AG04450 (cell line): Measurements from ENCODE around the gene COG5. TPM values are rescaled to one million over a fixed set of nuclear protein-coding genes. Genes with fewer than 3 reads are reported as not detected.

ENCODE experiments used
- CTCF ChIA-PET: fragments of 300-600, 350-600 bp; formaldehyde crosslinking; extraction: SDS; loops from one replicate; lab custom pipeline; 2022; ENCODE audit warnings: antibody characterized with exemption, inconsistent platforms; lab: Charles Lee
- POLR2A ChIA-PET: fragments of 350-600 bp; formaldehyde crosslinking; extraction: SDS; loops from one replicate; lab custom pipeline; 2021; ENCODE audit warnings: antibody characterized with exemption, inconsistent platforms; lab: Yijun Ruan, JAX
- DNase-seq: peaks from one replicate; pipeline ENCODE4 v3.0.0-alpha.2; 2011; ENCODE audit warnings: low read depth, low spot score
- H3K27ac ChIP-seq: one replicate; pipeline ENCODE4 v1.5.1; 2012; ENCODE audit warnings: low read depth, low read length, control low read depth
- H3K27me3 ChIP-seq: one replicate; pipeline ENCODE4 v1.6.0; 2012; ENCODE audit warnings: low read length; ENCODE audit not compliant: control insufficient read depth, insufficient read depth
- H3K4me3 ChIP-seq: 2 replicates; pipeline ENCODE4 v1.5.1; 2011; ENCODE audit warnings: mild to moderate bottlenecking, low read depth, low read length, control low read depth
- H3K9me3 ChIP-seq: 2 replicates; pipeline ENCODE4 v1.5.1; 2012; ENCODE audit warnings: low read length; ENCODE audit not compliant: control insufficient read depth, insufficient read depth
- CTCF ChIP-seq: IDR thresholded peaks from 2 replicates; pipeline ENCODE4 v1.5.1; 2011; ENCODE audit warnings: low read depth, low read length, control low read depth, inconsistent platforms
- polyA plus RNA-seq: library from polyadenylated mRNA; depleted of rRNA; stranded (reverse); fragments of >200 nt; gene quantifications from 2 replicates; pipeline ENCODE4 v1.2.3, GENCODE V29; 2011

The COG5 gene
- polyA plus RNA-seq, 1 experiment: 55.2 TPM

- no peak overlapping the region for H3K4me3 ChIP-seq
- POLR2A ChIA-PET: no interaction called here
- H3K27ac ChIP-seq: no peak overlapping the region
- no peaks in the 10 kb centered on the region for H3K9me3 ChIP-seq
- no peaks in the 10 kb centered on the region for H3K27me3 ChIP-seq
- DNase-seq: no peak
- no peak for TF ChIP-seq CTCF
- CTCF ChIA-PET: interaction anchor here (1.1 kb wide), 1 partner anchor 629 kb away, joined by 4 read pairs; no protein-coding TSS in a partner anchor
Observed at GRCh38 chr7:107171496-107171895, 392.2 kb downstream of the COG5 start.

- no peaks in the 10 kb centered on the region for H3K9me3 ChIP-seq
- POLR2A ChIA-PET: interaction anchor here (0.6 to 3.6 kb wide), 3 partner anchors 10 to 392 kb away, joined by 3 to 44 read pairs (median 29); no protein-coding TSS in a partner anchor
- DNase-seq: no peak
- CTCF ChIA-PET: interaction anchor here (1.4 kb wide), 1 partner anchor 223 kb away, joined by 4 read pairs; no protein-coding TSS in a partner anchor
- peak overlapping the region; percentile 89 for H3K27ac ChIP-seq
- H3K4me3 ChIP-seq: peak overlapping the region; percentile 83
- no peak for TF ChIP-seq CTCF
- H3K27me3 ChIP-seq: no peaks in the 10 kb centered on the region
Observed at GRCh38 chr7:107170051-107170915, 393.4 kb downstream of the COG5 start.

DNA sequence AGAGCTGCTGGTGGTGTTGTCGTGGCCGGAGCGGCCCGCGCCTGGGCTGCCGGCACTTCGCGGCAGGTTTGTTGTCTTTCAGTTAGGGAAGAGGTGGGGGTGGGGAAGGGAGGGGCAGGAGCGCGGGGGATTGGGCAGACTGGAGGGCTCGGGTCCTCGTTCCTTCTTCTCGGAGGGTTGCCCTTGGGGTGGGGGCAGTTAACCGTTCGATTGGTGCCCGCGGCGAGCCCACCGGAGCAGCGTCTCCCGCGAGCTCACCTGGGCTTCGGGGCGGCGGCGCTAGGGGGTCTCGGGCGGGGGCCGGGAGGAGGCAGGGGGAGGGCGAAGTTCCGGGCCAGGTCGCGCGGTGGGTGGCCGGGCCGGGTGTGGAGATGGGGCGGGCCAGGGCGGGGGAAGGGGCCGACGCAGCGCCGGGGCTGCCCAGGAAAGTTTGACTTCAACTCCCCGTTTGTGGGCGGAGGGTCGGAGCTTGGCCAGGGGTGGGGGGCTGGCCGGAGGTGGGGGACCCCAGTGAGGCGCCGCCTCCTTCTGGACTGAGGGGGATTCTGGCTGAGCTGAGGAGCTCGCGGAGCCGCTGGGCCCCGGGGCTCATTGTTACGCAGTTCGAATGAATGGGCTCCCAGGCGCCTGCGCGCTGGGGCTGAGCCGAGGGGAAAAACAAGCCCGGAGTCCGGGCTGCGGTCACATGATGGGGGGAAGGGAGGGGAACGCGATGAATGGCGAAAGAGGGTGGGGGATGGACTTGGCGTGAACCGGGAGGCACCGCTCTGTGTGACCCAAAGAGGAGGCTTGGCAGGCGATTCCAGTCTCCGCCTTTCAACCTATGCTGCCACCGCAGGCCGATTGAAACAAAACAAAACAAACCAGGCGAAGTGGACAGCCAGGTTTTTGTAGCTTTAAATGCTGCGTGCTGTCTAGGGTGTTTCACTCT lies 394.3 kb downstream of the COG5 start:
- ChIA-PET POLR2A (interaction anchor here (0.6 to 3.6 kb wide), 14 partner anchors 9 to 574 kb away, joined by 3 to 44 read pairs (median 4); no protein-coding TSS in a partner anchor), CTCF (interaction anchor here (0.7 to 1.4 kb wide), 4 partner anchors 19 to 404 kb away, joined by 3 to 7 read pairs (median 4); no protein-coding TSS in a partner anchor)
- DNase-seq: peak; percentile 94
- TF ChIP-seq CTCF: peak; percentile 11; the same call in 1 of the 2 replicates
- Histone ChIP-seq H3K9me3 (no peaks in the 10 kb centered on the region), H3K4me3 (peak overlapping the region; percentile 83), H3K27me3 (no peaks in the 10 kb centered on the region), H3K27ac (peak overlapping the region; percentile 95)

- no peaks in the 10 kb centered on the region for H3K9me3 ChIP-seq
- DNase-seq: peak; percentile 100
- no peaks in the 10 kb centered on the region for H3K27me3 ChIP-seq
- no peak for TF ChIP-seq CTCF
- peak within 1 kb of the TSS; percentile 83 for H3K4me3 ChIP-seq
- ChIA-PET POLR2A (interaction anchor here (0.6 to 3.6 kb wide), 20 partner anchors 10 to 884 kb away, joined by 3 to 44 read pairs (median 3); partner anchors contain the start of gene NAMPT), CTCF (interaction anchor here (0.6 to 3.9 kb wide), 16 partner anchors 12 to 831 kb away, joined by 3 to 26 read pairs (median 4); no protein-coding TSS in a partner anchor)
- peak within 1 kb of the TSS; percentile 99 for H3K27ac ChIP-seq
Observed at GRCh38 chr7:107168233-107169119, 395.2 kb downstream of the COG5 start, which contains the start of gene HBP1. HBP1 (plus strand) TSS chr7:107169003; CDS start chr7:107179894, 10,891 bp downstream.
